LNCAP (cell line): ENCODE results near the gene PSMG1.

Experiments used
- TF ChIP-seq, protein P1 (sequence below): fragments of 450-650 bp; IDR thresholded peaks from 2 replicates; pipeline ENCODE4 v1.5.1; 2017; ENCODE audit warnings: mild to moderate bottlenecking

The PSMG1 gene, protein sequence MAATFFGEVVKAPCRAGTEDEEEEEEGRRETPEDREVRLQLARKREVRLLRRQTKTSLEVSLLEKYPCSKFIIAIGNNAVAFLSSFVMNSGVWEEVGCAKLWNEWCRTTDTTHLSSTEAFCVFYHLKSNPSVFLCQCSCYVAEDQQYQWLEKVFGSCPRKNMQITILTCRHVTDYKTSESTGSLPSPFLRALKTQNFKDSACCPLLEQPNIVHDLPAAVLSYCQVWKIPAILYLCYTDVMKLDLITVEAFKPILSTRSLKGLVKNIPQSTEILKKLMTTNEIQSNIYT

DNA sequence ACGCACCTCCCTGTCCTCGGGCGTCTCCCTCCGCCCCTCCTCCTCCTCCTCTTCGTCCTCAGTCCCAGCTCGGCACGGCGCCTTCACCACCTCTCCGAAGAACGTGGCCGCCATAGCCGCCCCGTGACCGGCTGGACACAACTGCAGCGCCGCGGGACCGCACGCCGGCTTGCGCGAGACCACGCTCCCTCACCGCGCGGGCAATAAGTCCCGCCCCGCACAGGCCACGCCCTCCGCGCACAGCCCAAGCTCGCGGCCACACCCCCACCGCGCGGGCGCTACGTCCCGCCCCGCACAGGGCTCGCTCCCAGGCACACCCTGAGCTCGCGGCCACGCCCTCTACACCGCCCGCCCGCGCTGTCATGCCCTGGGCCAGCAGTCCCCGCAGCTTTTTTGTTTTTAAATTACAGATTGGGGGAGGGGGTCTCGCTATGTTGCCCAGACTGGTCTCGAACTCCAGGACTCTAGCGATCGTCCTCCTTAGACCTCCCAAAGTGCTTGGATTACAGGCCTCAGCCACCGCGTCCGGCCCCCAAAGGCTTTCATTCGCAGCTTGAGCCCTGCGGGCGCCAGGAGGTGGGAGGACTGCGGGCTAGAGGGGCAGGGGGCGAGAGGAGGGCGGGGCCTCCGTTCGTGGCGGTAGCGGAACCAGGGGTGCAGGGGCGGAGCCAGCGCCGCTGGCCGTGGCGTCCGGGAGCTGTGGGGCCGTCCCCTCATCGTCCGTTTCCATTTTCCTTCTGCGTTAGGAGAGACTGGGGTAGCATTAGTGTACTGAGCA is at the start of gene PSMG1:
TSS of gene PSMG1 (minus strand) at position 180 of the 778 bp plus-strand sequence. CDS start at position 114, 66 bp downstream.
- TF ChIP-seq, protein P1, sequence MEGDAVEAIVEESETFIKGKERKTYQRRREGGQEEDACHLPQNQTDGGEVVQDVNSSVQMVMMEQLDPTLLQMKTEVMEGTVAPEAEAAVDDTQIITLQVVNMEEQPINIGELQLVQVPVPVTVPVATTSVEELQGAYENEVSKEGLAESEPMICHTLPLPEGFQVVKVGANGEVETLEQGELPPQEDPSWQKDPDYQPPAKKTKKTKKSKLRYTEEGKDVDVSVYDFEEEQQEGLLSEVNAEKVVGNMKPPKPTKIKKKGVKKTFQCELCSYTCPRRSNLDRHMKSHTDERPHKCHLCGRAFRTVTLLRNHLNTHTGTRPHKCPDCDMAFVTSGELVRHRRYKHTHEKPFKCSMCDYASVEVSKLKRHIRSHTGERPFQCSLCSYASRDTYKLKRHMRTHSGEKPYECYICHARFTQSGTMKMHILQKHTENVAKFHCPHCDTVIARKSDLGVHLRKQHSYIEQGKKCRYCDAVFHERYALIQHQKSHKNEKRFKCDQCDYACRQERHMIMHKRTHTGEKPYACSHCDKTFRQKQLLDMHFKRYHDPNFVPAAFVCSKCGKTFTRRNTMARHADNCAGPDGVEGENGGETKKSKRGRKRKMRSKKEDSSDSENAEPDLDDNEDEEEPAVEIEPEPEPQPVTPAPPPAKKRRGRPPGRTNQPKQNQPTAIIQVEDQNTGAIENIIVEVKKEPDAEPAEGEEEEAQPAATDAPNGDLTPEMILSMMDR, result no peak

DNA sequence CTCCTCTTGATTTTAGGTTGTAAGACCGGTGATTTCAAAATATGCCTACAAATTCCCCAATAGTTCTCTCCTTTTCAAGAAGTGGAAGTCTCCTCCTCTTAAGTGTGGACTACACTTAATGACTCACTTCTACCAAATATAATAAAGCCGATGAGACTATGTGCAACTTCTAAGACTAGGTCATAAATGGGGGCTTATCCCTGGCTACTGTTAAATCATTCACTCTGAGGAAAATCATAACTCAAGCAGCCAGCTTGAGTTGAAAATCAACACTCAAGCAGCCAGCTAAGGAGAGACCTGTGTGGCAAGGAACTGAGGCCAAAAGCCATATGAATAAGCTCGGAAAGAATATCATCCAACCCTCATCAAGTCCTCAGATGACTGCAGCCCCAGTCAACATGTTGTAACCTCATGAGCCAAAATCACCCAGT is 49.6 kb upstream of the PSMG1 start:
- TF ChIP-seq, protein P1, result no peak

DNA sequence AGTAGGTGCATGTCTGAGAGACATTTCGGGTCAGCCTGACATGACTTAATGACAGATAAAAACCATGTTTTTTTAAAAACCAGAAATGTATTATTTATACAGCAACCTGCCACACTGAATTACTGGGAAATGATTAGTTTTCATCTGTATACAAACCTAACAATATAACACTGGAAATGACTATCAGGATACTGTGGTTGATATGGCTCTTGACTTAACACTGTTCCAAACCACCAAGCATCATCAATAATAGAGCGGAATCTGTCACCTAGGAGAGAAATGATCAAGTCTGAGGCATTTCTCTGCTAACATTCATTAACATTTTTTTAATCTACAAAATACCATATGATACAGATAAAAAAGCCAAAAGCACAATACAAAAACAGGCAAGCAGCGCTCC is 41.7 kb upstream of the PSMG1 start:
- TF ChIP-seq, protein P1, result no peak

DNA sequence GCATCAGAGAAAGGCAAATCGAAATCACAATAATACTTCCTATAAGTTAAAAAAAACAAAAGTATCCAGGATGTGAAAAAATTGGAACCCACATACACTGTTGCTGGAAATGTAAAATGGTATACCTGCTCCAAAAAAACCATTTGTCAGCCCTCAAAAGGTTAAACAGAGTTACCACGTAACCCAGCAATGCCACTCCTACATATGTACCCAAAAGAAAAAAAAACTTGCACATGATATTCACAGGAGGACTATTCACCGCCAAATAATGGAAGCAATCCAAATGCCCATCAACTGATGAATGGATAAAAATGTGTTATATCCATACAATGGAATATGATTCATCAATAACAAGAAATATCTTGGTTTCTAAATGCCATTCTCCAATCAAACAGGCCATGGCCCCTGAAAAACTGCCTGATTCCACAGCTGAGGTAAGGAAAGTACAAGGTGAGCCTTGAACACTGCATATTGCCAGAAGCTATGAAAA is 38.8 kb upstream of the PSMG1 start:
- TF ChIP-seq, protein P1, result no peak

DNA sequence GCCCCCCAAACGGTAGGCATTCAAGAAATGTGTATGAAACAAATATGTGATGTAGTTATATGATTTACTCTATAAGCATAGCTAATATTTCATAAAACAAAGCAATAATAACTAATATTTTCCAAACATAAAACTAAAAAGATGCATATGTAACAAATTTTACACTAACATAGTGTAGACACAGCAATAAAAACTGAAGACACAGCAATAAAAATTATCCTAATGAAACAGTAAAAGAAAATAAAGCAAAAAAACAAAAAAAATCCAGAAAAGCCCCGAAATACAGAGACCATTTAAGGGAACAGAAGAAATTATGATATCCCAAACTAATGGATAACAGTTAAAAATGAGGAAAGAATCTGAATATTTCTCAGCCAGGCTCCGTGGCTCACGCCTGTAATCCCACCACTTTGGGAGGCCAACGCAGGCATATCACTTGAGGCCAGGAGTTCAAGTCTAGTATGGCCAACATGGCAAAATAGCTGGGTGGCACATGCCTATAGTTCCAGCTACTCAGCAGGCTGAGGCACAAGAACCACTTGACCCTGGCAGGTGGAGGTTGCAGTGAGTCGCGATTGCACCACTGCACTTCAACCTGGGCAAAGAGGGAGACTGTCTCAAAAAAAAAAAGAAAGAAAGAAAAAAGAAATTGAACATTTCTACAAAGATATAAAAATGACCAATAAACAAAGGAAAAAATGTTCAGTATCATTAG is 38.2 kb upstream of the PSMG1 start:
- TF ChIP-seq, protein P1, result no peak

DNA sequence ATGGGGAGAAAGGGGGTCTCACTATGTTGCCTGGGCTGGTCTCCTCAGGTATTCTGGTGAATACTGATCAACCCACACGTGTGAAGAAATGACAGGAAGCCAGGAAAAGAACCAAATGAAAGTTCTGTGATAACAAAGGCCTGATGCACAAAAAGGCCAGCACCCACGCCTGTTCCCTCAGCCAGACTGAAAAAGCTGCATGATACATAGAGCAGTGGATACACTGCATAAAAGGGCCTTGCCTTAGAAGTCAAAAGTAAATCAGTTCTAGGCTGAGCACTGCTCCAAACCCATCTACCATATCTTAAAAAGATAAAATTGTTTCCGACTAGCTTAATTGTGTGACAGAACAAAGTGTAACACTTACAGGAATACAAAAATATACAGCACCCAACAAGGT is 36.9 kb upstream of the PSMG1 start:
- TF ChIP-seq, protein P1, result no peak

DNA sequence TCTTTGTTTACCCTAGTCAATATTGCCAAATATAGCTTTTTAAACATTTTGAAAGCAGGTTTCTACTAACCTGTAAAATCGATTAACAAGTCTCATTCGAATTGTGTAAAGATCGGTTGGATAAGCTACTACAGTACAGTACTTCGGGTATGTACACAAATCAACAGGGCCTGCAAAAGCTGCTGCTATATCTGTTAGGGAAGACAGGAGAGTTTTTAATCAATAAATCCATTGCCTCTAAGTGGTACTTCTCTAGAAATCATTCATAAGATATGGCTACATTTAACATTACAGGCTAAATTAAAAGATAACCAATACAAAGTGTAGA is 34.8 kb upstream of the PSMG1 start:
- TF ChIP-seq, protein P1, result no peak
